Measurements from ENCODE around the gene TRIO.

TRIO gene

GRCh38 chr5:14479143-14479696, 336.1 kb downstream of the TRIO start:
- no peak for ATAC-seq
- TF ChIP-seq CREB5 (CRISPR knock-in tag; IDR thresholded peaks at IDR 0.05; ENCODE audit: low read depth) (no peak), CSDC2 (CRISPR knock-in tag; IDR thresholded peaks at IDR 0.05) (no peak), ZFP30 (CRISPR knock-in tag; IDR thresholded peaks at IDR 0.05) (no peak), SNAI2 (CRISPR knock-in tag; IDR thresholded peaks at IDR 0.05) (no peak), PPARA (CRISPR knock-in tag; IDR thresholded peaks at IDR 0.05; ENCODE audit: borderline replicate concordance) (no peak), ZNF8 (CRISPR knock-in tag; IDR thresholded peaks at IDR 0.05) (no peak), ARNTL (CRISPR knock-in tag; IDR thresholded peaks at IDR 0.05; ENCODE audit: borderline replicate concordance, low read depth) (no peak), ZC3H10 (CRISPR knock-in tag; IDR thresholded peaks at IDR 0.05) (no peak)

GRCh38 chr5:14481349-14481748, 338.2 kb downstream of the TRIO start:
- TF ChIP-seq ESRRG (CRISPR knock-in tag; IDR thresholded peaks at IDR 0.05) (no peak), POU6F1 (CRISPR knock-in tag; IDR thresholded peaks at IDR 0.05; ENCODE audit: borderline replicate concordance, low read depth) (no peak), ISL1 (CRISPR knock-in tag; IDR thresholded peaks at IDR 0.05) (no peak), OSR1 (CRISPR knock-in tag; IDR thresholded peaks at IDR 0.05) (no peak), CSDC2 (CRISPR knock-in tag; IDR thresholded peaks at IDR 0.05) (no peak), ZNF8 (CRISPR knock-in tag; IDR thresholded peaks at IDR 0.05) (no peak), CSRNP3 (CRISPR knock-in tag; IDR thresholded peaks at IDR 0.05) (no peak), ZNF565 (CRISPR knock-in tag; conservative IDR thresholded peaks at IDR 0.05; ENCODE audit: low read depth) (no peak), GLIS3 (CRISPR knock-in tag; IDR thresholded peaks at IDR 0.05) (no peak), PATZ1 (CRISPR knock-in tag; IDR thresholded peaks at IDR 0.05; ENCODE audit: borderline replicate concordance) (no peak), CREB5 (CRISPR knock-in tag; IDR thresholded peaks at IDR 0.05; ENCODE audit: low read depth) (no peak)
- ATAC-seq: no peak

GRCh38 chr5:14482085-14482484, 338.9 kb downstream of the TRIO start:
- no peak for TF ChIP-seq PPARA (CRISPR knock-in tag; IDR thresholded peaks at IDR 0.05; ENCODE audit: borderline replicate concordance)
- TF ChIP-seq PATZ1 (CRISPR knock-in tag; IDR thresholded peaks at IDR 0.05; ENCODE audit: borderline replicate concordance): no peak
- TF ChIP-seq ESRRG (CRISPR knock-in tag; IDR thresholded peaks at IDR 0.05): no peak
- no peak for TF ChIP-seq TOX (CRISPR knock-in tag; IDR thresholded peaks at IDR 0.05; ENCODE audit: borderline replicate concordance)
- no peak for TF ChIP-seq TSHZ2 (CRISPR knock-in tag; IDR thresholded peaks at IDR 0.05)
- no peak for TF ChIP-seq CSDC2 (CRISPR knock-in tag; IDR thresholded peaks at IDR 0.05)
- TF ChIP-seq ARNTL (CRISPR knock-in tag; IDR thresholded peaks at IDR 0.05; ENCODE audit: borderline replicate concordance, low read depth): no peak
- ATAC-seq: no peak
